Trophoblast cell (in vitro differentiated cells and primary cell): Measurements from ENCODE around the gene TIGAR.

Experiments
- DNase-seq, 2 donors: peaks; one replicate each; pipeline ENCODE4 v3.0.0-alpha.2; 2016
- H2AFZ ChIP-seq: 2 replicates; pipeline ENCODE4 v1.6.1; 2013; ENCODE audit warnings: low read length, moderate library complexity, mild to moderate bottlenecking; ENCODE audit not compliant: insufficient read depth, poor library complexity
- H2AK5ac ChIP-seq: 2 replicates; pipeline ENCODE4 v1.6.1; 2013; ENCODE audit warnings: mild to moderate bottlenecking, low read length
- H2BK120ac ChIP-seq: 2 replicates; pipeline ENCODE4 v1.6.1; 2013; ENCODE audit warnings: low read length, mild to moderate bottlenecking, moderate library complexity; ENCODE audit not compliant: insufficient read depth, poor library complexity
- H2BK12ac ChIP-seq: 2 replicates; pipeline ENCODE4 v1.6.1; 2013; ENCODE audit warnings: mild to moderate bottlenecking, low read length, moderate library complexity
- H2BK5ac ChIP-seq: 2 replicates; pipeline ENCODE4 v1.6.1; 2013; ENCODE audit warnings: low read length, low read depth, moderate library complexity, mild to moderate bottlenecking; ENCODE audit not compliant: poor library complexity
- H3K14ac ChIP-seq: 2 replicates; pipeline ENCODE4 v1.6.1; 2013; ENCODE audit warnings: mild to moderate bottlenecking, low read length
- H3K18ac ChIP-seq: 2 replicates; pipeline ENCODE4 v1.6.1; 2013; ENCODE audit warnings: mild to moderate bottlenecking, low read length
- H3K23ac ChIP-seq: 2 replicates; pipeline ENCODE4 v1.6.1; 2013; ENCODE audit warnings: low read length
- H3K27ac ChIP-seq: 2 replicates; pipeline ENCODE4 v1.5.1; 2013; ENCODE audit warnings: low read depth, mild to moderate bottlenecking, inconsistent platforms, low read length, moderate library complexity
- H3K27me3 ChIP-seq: 2 replicates; pipeline ENCODE4 v1.6.1; 2013; ENCODE audit warnings: inconsistent platforms, mild to moderate bottlenecking, low read length, moderate library complexity; ENCODE audit not compliant: insufficient read depth
- H3K36me3 ChIP-seq, 2 experiments: 1 replicate in 1 of 2; 2 replicates in 1 of 2; pipeline ENCODE4 v1.6.1; 2013; ENCODE audit warnings: low read length in 2 of 2, mild to moderate bottlenecking in 2 of 2, moderate library complexity in 1 of 2; ENCODE audit not compliant: insufficient read depth in 2 of 2, control insufficient read depth in 1 of 2
- H3K4ac ChIP-seq: 2 replicates; pipeline ENCODE4 v1.6.1; 2013; ENCODE audit warnings: low read depth, mild to moderate bottlenecking, low read length, moderate library complexity
- H3K4me1 ChIP-seq, 2 experiments: 1 replicate in 1 of 2; 2 replicates in 1 of 2; pipeline ENCODE4 v1.6.1; 2013; ENCODE audit warnings: low read length in 2 of 2, mild to moderate bottlenecking in 2 of 2, moderate library complexity in 1 of 2; ENCODE audit not compliant: insufficient read depth in 2 of 2, control insufficient read depth in 1 of 2
- H3K4me2 ChIP-seq: 2 replicates; pipeline ENCODE4 v1.6.1; 2013; ENCODE audit warnings: inconsistent platforms, mild to moderate bottlenecking, low read length, moderate library complexity
- H3K4me3 ChIP-seq: 2 replicates; pipeline ENCODE4 v1.5.1; 2013; ENCODE audit warnings: mild to moderate bottlenecking, low read depth, low read length, inconsistent platforms
- H3K79me1 ChIP-seq: one replicate; pipeline ENCODE4 v1.6.1; 2013; ENCODE audit warnings: low read length
- H3K79me2 ChIP-seq: 2 replicates; pipeline ENCODE4 v1.6.1; 2013; ENCODE audit warnings: low read length, mild to moderate bottlenecking; ENCODE audit not compliant: control insufficient read depth, insufficient read depth, poor library complexity
- H3K9ac ChIP-seq: 2 replicates; pipeline ENCODE4 v1.6.1; 2013; ENCODE audit warnings: mild to moderate bottlenecking, low read length
- H3K9me3 ChIP-seq: 2 replicates; pipeline ENCODE4 v1.6.1; 2013; ENCODE audit warnings: low read depth, mild to moderate bottlenecking, control low read depth, inconsistent platforms, low read length; ENCODE audit not compliant: insufficient read depth
- H4K12ac ChIP-seq: 2 replicates; pipeline ENCODE4 v1.6.1; 2013; ENCODE audit warnings: low read depth, mild to moderate bottlenecking, low read length, moderate library complexity
- H4K8ac ChIP-seq: 2 replicates; pipeline ENCODE4 v1.6.1; 2013; ENCODE audit warnings: low read depth, mild to moderate bottlenecking, low read length, moderate library complexity
- H4K91ac ChIP-seq: one replicate; pipeline ENCODE4 v1.6.1; 2013; ENCODE audit warnings: low read depth, mild to moderate bottlenecking, low read length, moderate library complexity
- WGBS: extraction: QIAGEN DNeasy Blood & Tissue Kit; methylation state at CpG from one replicate; pipeline ENCODE4 v1.1.7; 2013; ENCODE audit warnings: missing lambda C conversion rate; ENCODE audit not compliant: insufficient read length, insufficient coverage; ENCODE audit errors: extremely low coverage; 5-methylcytosine and 5-hydroxymethylcytosine counted together

TIGAR gene

GRCh38 chr12:4366090-4366489 lies 45.1 kb downstream of the TIGAR start:
- H2AFZ ChIP-seq, result no peak overlapping the region
- H3K27ac ChIP-seq, result no peak overlapping the region
- no peak overlapping the region for H3K4me2 ChIP-seq
- no peaks in the 10 kb centered on the region for H3K36me3 ChIP-seq
- no peak overlapping the region for H3K4me3 ChIP-seq
- no peak overlapping the region for H4K8ac ChIP-seq
- no peak for DNase-seq
- no peak overlapping the region for H3K4ac ChIP-seq
- no peak overlapping the region for H2BK12ac ChIP-seq
- no peaks in the 10 kb centered on the region for H3K9me3 ChIP-seq
- no peaks in the 10 kb centered on the region for H3K79me1 ChIP-seq
- no peak overlapping the region for H3K18ac ChIP-seq
- no peak overlapping the region for H3K9ac ChIP-seq
- H3K14ac ChIP-seq, result no peak overlapping the region
- no peaks in the 10 kb centered on the region for H3K79me2 ChIP-seq
- no peak overlapping the region for H3K23ac ChIP-seq
- no peak overlapping the region for H2BK5ac ChIP-seq
- no peak overlapping the region for H4K91ac ChIP-seq
- H2BK120ac ChIP-seq, result no peak overlapping the region
- no peaks in the 10 kb centered on the region for H3K27me3 ChIP-seq
- no peak overlapping the region for H4K12ac ChIP-seq
- no peak overlapping the region for H2AK5ac ChIP-seq
- no peaks in the 10 kb centered on the region for H3K4me1 ChIP-seq
- no CpG with 5 or more reads among the region's 2 CpGs for WGBS

GRCh38 chr12:4369548-4369947 lies 48.5 kb downstream of the TIGAR start:
- no peak overlapping the region for H3K23ac ChIP-seq
- H2AK5ac ChIP-seq, result no peak overlapping the region
- no peak overlapping the region for H3K18ac ChIP-seq
- H3K79me2 ChIP-seq, result no peaks in the 10 kb centered on the region
- no CpG with 5 or more reads among the region's 4 CpGs for WGBS
- no peak overlapping the region for H4K8ac ChIP-seq
- H3K4me1 ChIP-seq, result no peaks in the 10 kb centered on the region
- no peak overlapping the region for H4K91ac ChIP-seq
- no peak overlapping the region for H3K14ac ChIP-seq
- no peak overlapping the region for H3K27ac ChIP-seq
- no peak for DNase-seq
- H2BK120ac ChIP-seq, result no peak overlapping the region
- H4K12ac ChIP-seq, result no peak overlapping the region
- no peaks in the 10 kb centered on the region for H3K9me3 ChIP-seq
- no peak overlapping the region for H2BK12ac ChIP-seq
- H3K27me3 ChIP-seq, result no peaks in the 10 kb centered on the region
- no peak overlapping the region for H2BK5ac ChIP-seq
- no peaks in the 10 kb centered on the region for H3K79me1 ChIP-seq
- H3K4me3 ChIP-seq, result no peak overlapping the region
- H3K36me3 ChIP-seq, result no peaks in the 10 kb centered on the region
- H3K4ac ChIP-seq, result no peak overlapping the region
- H3K9ac ChIP-seq, result no peak overlapping the region
- H3K4me2 ChIP-seq, result no peak overlapping the region
- no peak overlapping the region for H2AFZ ChIP-seq

- H4K8ac ChIP-seq, result no peak overlapping the region
- no peak overlapping the region for H3K27ac ChIP-seq
- no peak overlapping the region for H3K4me2 ChIP-seq
- no peak overlapping the region for H3K23ac ChIP-seq
- no peak overlapping the region for H3K9ac ChIP-seq
- no peaks in the 10 kb centered on the region for H3K79me2 ChIP-seq
- no peak for DNase-seq
- no peak overlapping the region for H4K91ac ChIP-seq
- H3K4ac ChIP-seq, result no peak overlapping the region
- no CpG with 5 or more reads among the region's 31 CpGs for WGBS
- H2AK5ac ChIP-seq, result no peak overlapping the region
- no peaks in the 10 kb centered on the region for H3K36me3 ChIP-seq
- no peak overlapping the region for H2BK12ac ChIP-seq
- no peaks in the 10 kb centered on the region for H3K4me1 ChIP-seq
- no peak overlapping the region for H4K12ac ChIP-seq
- no peaks in the 10 kb centered on the region for H3K9me3 ChIP-seq
- no peak overlapping the region for H2BK120ac ChIP-seq
- H2BK5ac ChIP-seq, result no peak overlapping the region
- no peaks in the 10 kb centered on the region for H3K27me3 ChIP-seq
- H3K14ac ChIP-seq, result no peak overlapping the region
- H3K79me1 ChIP-seq, result no peaks in the 10 kb centered on the region
- no peak overlapping the region for H3K4me3 ChIP-seq
- H2AFZ ChIP-seq, result no peak overlapping the region
- H3K18ac ChIP-seq, result no peak overlapping the region
Observed at GRCh38 chr12:4370265-4370664, 49.3 kb downstream of the TIGAR start.

- Histone ChIP-seq H3K14ac (no peak overlapping the region), H3K23ac (no peak overlapping the region), H2AFZ (no peak overlapping the region), H3K27ac (no peak overlapping the region), H4K91ac (no peak overlapping the region), H2BK120ac (no peak overlapping the region), H3K36me3 (no peaks in the 10 kb centered on the region), H3K79me2 (no peaks in the 10 kb centered on the region), H3K4ac (no peak overlapping the region), H3K4me3 (no peak overlapping the region), H3K4me2 (no peak overlapping the region), H3K79me1 (no peaks in the 10 kb centered on the region), H3K18ac (no peak overlapping the region), H3K9me3 (no peaks in the 10 kb centered on the region), H2AK5ac (no peak overlapping the region), H2BK12ac (no peak overlapping the region), H3K9ac (no peak overlapping the region), H4K12ac (no peak overlapping the region), H2BK5ac (no peak overlapping the region), H4K8ac (no peak overlapping the region), H3K27me3 (no peaks in the 10 kb centered on the region), H3K4me1 (no peaks in the 10 kb centered on the region)
- DNase-seq, result no peak
- WGBS, result no CpG with 5 or more reads among the region's 2 CpGs
Observed at GRCh38 chr12:4372653-4373052, 51.6 kb downstream of the TIGAR start.
